ENCODE data around the gene CLEC20A.

CLEC20A gene

DNA sequence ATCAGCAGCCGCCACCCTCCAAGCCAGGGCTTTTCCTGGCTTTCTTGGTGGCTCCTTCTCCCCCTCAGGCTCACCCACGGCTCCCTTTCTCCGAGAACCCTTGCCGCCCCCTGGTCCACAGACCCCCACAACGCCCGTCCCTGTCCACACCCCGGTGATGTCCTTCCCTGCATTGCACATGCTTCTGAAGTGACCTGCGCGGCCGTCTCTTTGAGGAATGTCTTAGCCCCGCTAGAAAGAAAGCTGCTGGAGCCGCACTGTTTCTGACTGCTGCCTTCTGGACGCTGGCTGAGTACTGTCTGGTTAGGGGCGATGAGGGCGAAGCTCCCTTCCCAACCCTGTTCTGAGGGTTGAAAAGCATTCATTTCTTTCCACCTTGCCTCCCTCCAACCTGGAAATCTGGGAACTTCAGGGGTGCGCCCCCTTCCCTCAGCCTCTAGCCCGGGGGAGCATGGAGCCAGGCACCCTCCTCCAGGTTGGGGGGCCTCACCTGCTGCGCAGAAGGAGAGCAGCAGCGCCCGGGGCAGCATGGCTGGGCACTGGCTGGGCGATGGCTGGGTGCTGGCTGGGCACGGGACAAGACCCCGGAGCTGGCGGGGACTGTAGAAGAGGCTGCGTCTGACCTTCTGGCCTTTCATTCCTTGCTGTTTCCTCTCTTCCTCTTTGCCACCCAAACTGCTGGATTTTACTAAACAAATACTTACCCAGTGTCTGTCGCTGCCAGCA is at the start of gene CLEC20A:
TSS of gene CLEC20A (minus strand) at position 555 of the 726 bp plus-strand sequence. CDS start at position 530, 25 bp downstream.
- DNase-seq (ENCODE audit: insufficient read length, low spot score) (no peak), FAIRE-seq (no peak)

- FAIRE-seq (peak; percentile 52), DNase-seq (ENCODE audit: insufficient read length, low spot score) (no peak)
These were observed 47.8 kb upstream of the CLEC20A start for GRCh38 chr1:178544531-178544930.

DNA sequence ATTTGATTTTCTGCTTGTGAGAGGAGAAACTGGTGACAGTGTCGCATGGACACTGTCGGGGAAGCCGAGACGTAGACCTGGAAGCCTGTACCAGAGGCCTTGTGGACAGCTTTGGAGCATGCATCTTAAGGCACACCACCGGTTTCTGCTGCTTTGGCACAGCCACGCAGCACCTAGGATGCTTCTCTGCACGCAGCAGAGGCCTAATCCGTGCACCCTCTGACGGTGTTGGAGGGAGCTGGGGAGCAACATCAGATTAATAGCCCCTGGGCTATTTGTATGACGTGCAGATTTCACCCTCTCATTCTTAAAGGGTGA is 46.5 kb upstream of the CLEC20A start:
- FAIRE-seq, result peak; percentile 77
- DNase-seq (ENCODE audit: insufficient read length, low spot score), result no peak

DNA sequence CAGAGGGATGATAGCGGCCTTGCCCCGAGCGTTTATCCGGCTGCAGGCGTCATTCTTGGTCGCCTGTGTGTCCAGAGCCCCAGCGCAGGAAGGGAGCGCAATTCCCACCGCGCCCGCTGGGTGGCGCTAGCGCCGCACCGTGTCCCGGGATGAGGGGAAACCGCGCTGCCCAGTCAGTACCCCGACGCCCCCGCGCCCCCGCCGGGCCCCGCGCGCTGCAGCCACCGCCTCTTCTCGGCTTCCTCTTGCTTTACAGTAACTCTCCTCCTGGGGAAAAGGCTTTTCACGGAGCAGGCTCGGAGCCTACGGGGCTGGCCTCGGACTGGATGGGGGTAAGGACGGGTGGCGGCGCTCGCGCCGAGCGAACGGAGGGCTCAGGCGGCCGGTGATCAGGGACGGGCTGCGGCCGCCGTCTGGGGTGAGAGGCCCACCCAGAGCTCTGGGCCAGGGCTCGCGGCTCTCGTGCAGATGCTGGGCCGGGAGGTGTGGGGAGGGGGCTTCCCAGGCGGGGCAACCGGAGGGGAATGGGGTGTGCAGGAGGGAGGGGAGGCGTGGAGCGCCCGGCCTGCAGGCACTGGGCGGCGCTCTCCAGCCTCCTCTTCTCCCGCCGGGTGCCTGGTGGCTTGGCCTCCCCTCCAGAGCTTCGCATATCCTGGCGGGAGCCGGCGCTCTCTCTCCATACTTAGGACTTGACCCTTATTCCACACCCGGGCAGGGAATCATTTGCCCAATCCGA is 46.0 kb upstream of the CLEC20A start:
- FAIRE-seq (no peak), DNase-seq (ENCODE audit: insufficient read length, low spot score) (peak; percentile 78)

DNA sequence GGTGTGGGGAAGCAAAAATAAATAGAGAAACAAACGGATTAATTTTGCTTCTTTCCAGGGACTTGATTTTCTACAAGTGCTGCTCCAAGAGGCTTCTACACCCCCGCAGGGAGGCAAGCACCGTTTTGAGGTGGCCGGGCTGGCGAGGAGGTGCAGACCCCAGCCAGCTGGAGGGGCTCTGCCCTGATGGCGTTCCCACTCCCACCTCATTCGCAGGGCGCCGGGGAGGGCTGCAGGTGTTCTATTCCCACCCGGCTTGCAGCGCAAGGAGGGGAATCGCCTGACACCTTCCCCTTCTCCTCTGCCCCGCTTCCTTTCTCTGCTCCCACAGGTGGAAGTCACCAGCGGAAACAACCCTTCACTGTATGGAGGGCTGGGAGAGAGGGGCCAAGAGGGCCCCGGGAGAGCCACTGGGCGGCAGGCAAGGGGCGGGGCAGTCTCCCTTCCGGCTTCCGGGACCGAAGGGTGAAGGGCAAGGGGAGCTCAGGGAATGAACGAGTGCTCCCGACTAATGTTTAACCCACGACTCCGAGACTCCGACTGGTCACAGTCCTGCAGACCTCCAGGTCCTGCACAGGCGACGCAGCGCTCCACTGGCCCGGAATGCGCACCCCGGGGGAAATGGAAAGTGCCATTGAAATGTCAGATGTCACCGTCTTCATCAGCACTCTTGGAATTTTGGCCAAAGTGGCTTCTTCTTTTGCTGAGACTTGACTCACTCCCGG is 45.2 kb upstream of the CLEC20A start:
- FAIRE-seq (peak; percentile 94), DNase-seq (ENCODE audit: insufficient read length, low spot score) (peak; percentile 47)

DNA sequence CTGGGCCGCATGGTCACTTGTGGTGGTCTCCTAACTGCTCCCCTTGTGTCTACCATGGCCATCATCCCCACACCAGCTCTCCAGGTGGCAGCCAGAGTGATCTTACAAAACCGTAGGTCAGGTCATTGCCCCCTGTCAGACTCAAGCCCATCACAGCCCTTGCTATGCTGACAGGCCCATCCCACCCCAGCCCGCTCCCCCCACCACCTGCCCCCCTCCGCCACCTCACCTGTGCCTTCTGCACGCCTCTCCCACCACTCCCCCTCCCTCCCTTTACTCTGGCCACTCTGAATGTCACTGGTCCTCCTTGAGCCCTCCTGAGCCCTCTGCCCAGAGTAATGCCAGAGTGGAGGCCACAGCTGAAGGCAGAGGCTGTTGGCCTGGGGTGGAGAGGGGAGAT is 44.6 kb upstream of the CLEC20A start:
- FAIRE-seq (no peak), DNase-seq (ENCODE audit: insufficient read length, low spot score) (no peak)

GRCh38 chr1:178540646-178541045 is 43.9 kb upstream of the CLEC20A start:
- FAIRE-seq, result no peak
- no peak for DNase-seq (ENCODE audit: insufficient read length, low spot score)

DNA sequence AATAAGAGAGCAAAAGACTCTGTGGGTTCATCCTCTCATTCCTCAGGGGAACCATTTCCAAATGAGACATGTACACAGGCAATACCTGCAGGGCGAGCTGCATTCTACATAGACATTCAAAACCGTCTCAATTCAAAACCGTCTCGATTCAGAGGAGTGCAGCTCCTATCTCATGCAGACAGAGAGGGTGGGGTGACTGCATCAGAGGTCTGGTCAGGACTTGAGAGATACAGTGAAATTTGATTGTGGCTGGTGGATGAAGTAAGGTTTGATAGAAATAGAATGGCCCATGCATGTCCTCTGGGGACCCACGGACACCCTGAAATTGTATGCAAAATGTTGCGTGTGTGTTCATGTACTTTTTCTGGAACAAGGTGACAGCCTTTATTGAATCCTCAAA is 43.4 kb upstream of the CLEC20A start:
- no peak for FAIRE-seq
- no peak for DNase-seq (ENCODE audit: insufficient read length, low spot score)

GRCh38 chr1:178539291-178539690 is 42.5 kb upstream of the CLEC20A start:
- FAIRE-seq (no peak), DNase-seq (ENCODE audit: insufficient read length, low spot score) (no peak)

DNA sequence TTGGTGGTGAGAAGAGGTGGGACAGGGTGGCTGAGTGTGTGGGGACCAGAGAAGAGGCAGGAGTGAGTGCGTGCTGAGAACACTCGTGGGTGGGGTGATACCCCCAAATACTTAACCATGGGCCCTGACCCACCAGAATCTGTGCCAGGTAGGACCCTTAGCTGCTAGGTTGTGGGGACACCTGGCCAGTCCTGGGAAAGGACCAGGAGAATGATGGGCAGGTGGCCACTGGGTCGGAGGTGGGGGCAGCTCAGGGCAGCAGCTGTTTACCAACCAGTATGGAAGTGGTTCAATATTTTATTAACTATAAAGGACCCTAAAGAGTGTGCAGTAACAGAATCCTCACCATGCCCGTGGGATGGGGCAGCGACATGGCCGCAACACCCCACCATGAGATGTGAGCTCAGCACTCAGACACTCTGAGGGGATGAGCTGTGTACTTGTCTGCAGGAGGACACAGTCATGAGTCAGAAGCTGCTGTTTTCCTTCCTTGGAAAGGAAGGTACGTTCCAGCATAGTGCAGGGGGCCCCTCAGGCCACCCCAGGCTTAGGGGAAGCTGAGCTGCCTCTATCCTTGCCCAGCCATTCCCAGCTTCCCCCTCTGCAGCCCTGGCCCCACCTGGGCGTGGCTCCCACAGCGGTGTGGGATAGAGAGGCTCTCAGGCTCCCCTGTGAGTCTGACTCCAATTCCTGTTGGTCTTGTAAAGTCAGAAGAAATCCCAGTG is 41.6 kb upstream of the CLEC20A start:
- DNase-seq (ENCODE audit: insufficient read length, low spot score) (no peak), FAIRE-seq (no peak)

GRCh38 chr1:178537382-178538090 is 40.8 kb upstream of the CLEC20A start:
- DNase-seq (ENCODE audit: insufficient read length, low spot score), result no peak
- no peak for FAIRE-seq

GRCh38 chr1:178536844-178537371 is 40.1 kb upstream of the CLEC20A start:
- DNase-seq (ENCODE audit: insufficient read length, low spot score) (no peak), FAIRE-seq (no peak)

DNA sequence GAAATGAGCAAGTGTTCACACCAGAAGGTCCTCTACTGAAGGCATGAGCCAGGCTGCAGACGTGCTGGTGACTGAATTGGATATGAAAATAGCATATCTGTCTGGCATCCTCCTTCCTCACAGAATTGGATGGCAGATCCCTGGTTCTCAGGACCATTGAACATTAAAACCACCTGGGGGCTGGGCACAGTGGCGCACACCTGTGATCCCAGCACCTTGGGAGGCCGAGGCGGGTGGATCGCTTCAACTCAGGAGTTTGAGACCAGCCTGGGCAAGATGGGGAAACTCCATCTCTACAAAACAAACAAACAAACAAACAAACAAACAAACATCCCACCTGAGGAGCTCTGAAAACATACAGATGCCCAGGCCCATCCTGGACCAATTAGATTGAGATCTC is 39.6 kb upstream of the CLEC20A start:
- DNase-seq (ENCODE audit: insufficient read length, low spot score) (no peak), FAIRE-seq (no peak)

DNA sequence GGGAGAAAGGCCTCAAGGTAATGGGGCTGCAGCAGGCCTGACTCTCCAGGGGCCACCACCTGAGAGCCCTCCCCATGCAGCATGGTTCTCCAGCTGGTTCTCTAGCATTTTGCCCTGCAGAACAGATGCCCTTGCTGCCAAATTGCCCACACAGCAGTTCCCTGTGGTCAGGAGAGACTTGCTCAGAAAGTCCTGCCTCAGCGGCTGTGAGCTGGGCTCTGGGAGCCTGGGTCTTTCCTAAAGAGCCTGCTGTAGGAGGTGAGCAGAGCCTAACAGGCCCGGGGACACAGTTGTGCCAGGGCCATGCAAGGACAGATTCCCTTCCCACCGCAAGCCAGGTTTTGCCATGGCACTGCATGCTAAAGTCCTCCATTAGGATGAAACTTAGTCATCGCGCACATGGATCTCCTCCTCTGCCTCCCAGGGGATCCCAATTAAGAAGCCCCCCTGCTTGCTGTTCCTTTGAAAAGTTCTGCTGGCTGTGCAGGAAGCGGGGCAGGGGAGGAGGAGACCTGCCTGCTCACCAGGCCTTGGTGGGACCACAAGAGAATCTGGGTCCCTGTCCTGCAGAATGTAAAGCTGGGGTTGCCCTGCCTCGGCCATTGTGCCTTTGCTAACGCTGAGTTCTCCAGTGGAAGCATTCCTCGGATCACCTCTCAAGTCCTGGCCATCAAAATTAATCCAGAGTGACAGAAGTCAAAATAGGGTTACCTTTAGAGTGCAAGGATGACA is 37.5 kb upstream of the CLEC20A start:
- DNase-seq (ENCODE audit: insufficient read length, low spot score) (no peak), FAIRE-seq (no peak)

- DNase-seq (ENCODE audit: insufficient read length, low spot score) (no peak), FAIRE-seq (no peak)
These were observed 36.6 kb upstream of the CLEC20A start for GRCh38 chr1:178533121-178533946.

- DNase-seq (ENCODE audit: insufficient read length, low spot score), result peak; percentile 81
- peak; percentile 96 for FAIRE-seq
These were observed 35.6 kb upstream of the CLEC20A start for GRCh38 chr1:178532392-178532791.

- DNase-seq (ENCODE audit: insufficient read length, low spot score), result no peak
These were observed 35.1 kb upstream of the CLEC20A start for GRCh38 chr1:178531887-178532286.

DNA sequence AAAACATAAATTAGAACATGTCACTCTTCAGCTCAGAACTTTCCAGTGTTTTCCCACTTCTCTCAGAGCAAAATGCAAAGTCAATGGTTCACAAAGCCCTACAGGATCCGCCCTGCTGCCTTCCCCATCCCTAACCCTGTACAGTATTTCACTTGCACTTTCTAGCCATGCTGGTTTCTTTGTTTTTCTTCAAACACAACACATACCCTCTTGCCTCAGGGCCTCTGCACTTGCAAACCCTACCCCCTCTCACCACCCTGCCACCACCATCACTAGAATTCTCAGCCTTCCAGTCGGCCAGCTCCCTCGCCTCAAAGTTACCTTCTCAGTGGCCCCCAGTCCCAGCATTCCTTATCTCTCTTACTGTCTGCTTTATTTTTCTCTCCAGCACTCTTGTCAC is 33.7 kb upstream of the CLEC20A start:
- DNase-seq (ENCODE audit: insufficient read length, low spot score), result no peak
- FAIRE-seq, result no peak

More at GRCh38 chr1:178531887-178532286, 35.1 kb upstream of the CLEC20A start:
- no peak for FAIRE-seq

- FAIRE-seq, result no peak
These were observed 33.3 kb upstream of the CLEC20A start for GRCh38 chr1:178530037-178530402.

More at GRCh38 chr1:178530037-178530402, 33.3 kb upstream of the CLEC20A start:
- DNase-seq (ENCODE audit: insufficient read length, low spot score), result no peak
